NCI-H82 treated with DMSO at 0.1 percent for 48 hours (cell line): ENCODE data around the gene SOS1.

Source experiments
- DNase-seq: peaks from one replicate; lab custom pipeline; 2025; ENCODE audit not compliant: unreplicated experiment; lab: John Stamatoyannopoulos, UW

Gene SOS1

GRCh38 chr2:38935568-38936172 lies 185.2 kb downstream of the SOS1 start:
- DNase-seq: no peak

- no peak for DNase-seq
Measured at GRCh38 chr2:38934742-38935141, 186.1 kb downstream of the SOS1 start.

- DNase-seq: peak; percentile 84
Measured at GRCh38 chr2:38933653-38934052, 187.2 kb downstream of the SOS1 start.

GRCh38 chr2:38932586-38932985 lies 188.3 kb downstream of the SOS1 start:
- DNase-seq: no peak
